Measurements from ENCODE around the gene NMD3.

GRCh38 chr3:161264852-161265251, 43.7 kb downstream of the NMD3 start:
- TF ChIP-seq CREB1 (CRISPR knock-in tag; IDR thresholded peaks at IDR 0.05) (no peak), CTCF (IDR thresholded peaks at IDR 0.05) (no peak), MAX (CRISPR knock-in tag; IDR thresholded peaks at IDR 0.05) (no peak), NR1H2 (CRISPR knock-in tag; IDR thresholded peaks at IDR 0.05) (no peak), MYBL2 (CRISPR knock-in tag; IDR thresholded peaks at IDR 0.05) (no peak), ZNF512 (CRISPR knock-in tag; IDR thresholded peaks at IDR 0.05; ENCODE audit: borderline replicate concordance) (no peak), NFYB (CRISPR knock-in tag; conservative IDR thresholded peaks at IDR 0.05; ENCODE audit: low read depth) (no peak), CBFB (CRISPR knock-in tag; IDR thresholded peaks at IDR 0.05; ENCODE audit: low read depth) (no peak), ETV6 (CRISPR knock-in tag; IDR thresholded peaks at IDR 0.05) (no peak), SP1 (CRISPR knock-in tag; conservative IDR thresholded peaks at IDR 0.05) (no peak), ATF2 (CRISPR knock-in tag; IDR thresholded peaks at IDR 0.05; ENCODE audit: borderline replicate concordance, low read depth) (no peak), KAT7 (CRISPR knock-in tag; IDR thresholded peaks at IDR 0.05; ENCODE audit: borderline replicate concordance) (no peak)
